ENCODE measurements around the gene TANK. TPM values are rescaled to one million over a fixed set of nuclear protein-coding genes. Genes with fewer than 3 reads are reported as not detected.

Gene TANK
- total RNA-seq, 1 donor from 2014 or later: 63.8 TPM

DNA sequence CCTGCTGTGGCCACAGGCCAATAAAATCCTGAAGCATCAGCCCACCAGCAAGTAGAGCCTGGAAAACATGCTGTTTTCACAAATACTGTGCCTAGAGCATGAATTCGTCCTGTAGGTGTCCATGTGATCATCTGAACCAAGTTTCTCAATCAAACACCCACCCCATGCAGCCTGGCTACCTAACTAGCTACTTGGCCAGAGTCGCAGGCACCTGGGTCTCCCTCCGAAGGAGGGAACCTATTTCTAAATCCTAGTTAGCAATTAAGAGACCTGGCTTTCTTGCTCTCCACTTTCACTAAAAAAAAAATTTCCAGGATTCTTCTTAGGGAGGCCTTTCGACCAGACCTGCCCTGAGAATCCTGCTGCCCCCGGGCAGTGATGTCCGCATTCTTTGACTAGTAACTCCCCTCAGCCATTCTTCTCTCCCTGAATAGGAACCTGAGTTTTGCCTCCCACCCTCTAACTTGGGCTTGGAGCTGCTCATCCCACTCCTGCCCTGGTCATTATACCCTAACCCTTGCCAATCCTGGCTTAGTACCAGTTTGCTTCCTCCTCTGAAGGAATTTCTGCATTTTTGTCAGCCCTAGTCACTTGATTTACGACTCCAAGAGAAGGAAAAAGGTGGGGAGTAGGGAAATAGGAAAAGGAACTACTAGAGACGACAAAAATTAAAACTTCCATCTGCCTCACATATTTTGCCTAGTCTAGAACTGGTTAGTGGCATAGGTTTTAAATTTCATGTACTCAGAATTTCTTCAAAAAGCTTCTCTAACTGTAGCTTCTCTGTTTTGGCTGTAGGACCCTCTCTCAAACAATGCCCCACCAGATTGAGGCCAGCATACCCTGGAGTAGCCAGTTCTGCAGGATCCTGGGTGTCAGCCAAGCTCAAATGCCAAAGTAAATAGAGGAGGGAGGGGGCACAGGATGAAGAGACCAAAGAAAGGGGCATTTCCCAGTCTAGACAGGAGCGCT is 25.4 kb upstream of the TANK start:
- DNase-seq: peak; percentile 45

DNA sequence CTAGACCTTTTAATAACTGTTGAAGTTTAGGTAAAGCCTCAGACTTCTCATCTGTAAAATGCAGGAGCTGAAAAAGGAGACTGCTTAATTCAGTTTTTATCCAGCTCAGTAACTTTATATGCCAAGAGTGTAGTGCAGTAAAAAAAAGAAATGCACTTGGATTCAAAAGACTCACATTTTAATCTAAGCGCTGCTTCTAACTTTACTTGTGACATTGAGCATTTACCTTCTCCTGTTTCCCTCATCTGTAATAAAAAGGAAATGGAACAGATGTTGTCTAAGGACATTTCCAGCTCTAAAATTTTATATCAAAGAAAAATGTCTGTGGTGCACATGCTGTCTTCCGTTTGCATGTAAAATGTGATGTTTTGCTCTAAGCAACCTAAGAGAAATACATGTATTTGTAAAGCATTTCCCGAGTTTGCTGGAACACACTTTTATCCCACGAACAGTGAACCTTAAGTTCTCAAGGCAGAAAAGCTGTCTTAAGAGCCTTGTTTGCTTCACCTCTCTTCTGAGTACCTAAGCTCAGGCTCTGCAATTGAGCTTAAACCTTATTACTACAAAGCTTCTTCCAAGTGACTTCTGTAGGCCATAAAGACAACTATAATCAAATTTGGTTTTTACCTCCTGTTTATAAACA is 24.2 kb upstream of the TANK start:
- peak; percentile 44 for DNase-seq

DNA sequence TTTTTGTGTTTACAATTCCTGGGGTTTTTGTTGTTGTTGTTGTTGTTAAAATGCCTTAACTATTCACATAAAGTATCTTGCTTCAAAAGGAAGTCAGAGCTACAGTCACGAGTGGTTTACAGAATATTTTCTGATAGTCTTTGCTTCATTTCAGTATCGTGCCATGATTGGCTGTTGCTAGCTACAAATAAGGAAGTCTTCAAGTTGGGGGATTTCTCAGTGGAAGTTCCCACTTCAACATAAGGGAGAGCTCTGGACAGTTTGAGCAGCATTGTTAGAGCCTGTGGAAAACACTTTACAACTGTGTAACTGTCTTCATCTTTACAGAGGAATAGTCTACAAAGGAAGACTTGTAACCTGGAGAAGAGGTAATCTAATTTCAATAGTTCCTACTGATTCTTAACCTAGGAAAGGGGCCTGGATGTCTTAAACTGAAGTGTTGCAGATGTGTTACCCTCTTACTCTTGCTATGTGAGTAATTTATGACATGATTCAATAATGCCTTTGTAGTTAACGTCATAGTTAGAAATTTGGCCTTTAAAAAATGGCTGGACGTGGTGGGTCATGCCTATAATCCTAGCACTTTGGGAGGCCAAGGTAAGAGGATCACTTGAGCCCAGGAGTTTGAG is 23.4 kb upstream of the TANK start:
- DNase-seq: peak; percentile 27

DNA sequence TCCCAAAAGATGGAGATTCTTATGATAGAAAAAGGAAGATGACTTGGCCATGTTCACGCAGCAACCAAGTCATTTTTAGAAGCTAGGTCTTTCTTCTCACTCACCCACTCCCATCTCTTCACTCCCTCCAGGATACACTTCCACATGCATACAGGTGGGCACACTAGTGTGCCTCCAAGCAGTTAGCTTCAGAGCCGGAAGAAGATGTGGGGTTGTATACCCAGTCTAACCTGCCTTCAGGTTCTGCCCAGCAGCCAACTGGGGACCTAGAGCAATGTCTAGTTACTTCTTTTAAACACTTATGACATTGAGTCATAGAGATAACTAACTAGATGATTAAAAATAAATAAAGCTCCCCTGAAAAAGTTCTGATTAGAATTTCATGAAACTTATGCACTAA is 21.8 kb upstream of the TANK start:
- no peak for DNase-seq

DNA sequence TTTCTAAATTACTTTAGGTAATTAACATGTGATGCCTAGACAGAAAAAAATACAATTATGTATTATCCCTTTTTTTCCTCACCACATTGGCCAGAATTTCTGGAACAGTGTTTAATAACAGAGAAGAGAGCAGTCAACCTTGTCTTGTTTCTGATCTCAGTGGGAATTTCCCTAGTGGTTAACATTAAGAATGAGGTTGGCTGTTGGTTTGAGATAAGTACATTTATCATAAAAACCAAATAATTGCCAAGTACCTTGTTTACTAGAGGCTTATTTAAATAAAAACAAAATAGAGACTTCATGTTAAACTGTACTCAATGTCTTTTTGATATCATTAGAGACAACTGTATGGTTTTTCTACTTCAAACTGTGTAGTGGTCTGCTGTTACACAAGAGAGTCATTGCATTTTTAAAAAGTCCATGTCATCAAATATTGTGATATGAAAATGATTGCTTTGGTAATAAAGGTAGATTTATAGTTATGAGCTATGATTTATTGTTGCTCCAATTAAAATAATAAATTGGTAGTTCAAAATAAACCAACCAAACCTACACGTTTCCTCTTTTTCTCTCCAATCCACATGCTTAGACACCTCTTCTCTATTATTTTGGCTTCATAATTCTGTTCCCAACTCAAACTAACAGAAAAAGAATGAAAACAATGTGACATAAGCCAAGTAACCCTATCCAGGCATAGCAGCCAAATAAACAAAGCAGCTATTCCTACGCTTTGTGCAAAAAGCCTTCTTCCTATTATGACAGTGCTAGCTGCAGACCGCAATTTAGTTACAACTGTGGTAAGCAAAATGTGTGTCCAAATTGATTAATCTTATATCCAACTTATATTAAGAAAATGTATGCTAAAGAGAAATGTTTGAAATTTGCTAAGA is 20.9 kb upstream of the TANK start:
- DNase-seq: peak; percentile 49

DNA sequence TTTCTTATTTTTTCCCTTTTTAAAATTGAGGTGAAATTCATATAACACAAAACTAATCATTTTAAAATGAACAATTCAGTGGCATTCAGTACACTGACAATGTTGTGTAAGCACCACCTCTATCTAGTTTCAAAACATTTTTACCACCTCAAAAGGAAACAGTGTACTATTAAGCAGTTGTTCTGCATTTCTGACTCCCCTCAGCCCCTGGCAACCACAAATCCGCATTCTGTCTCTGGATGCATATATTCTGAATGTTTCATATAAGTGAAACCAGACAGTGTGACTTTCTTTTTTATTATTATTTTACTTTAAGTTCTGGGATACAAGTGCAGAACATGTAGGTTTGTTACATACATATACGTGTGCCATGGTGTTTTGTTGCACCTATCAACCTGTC is 19.2 kb upstream of the TANK start:
- DNase-seq: no peak

DNA sequence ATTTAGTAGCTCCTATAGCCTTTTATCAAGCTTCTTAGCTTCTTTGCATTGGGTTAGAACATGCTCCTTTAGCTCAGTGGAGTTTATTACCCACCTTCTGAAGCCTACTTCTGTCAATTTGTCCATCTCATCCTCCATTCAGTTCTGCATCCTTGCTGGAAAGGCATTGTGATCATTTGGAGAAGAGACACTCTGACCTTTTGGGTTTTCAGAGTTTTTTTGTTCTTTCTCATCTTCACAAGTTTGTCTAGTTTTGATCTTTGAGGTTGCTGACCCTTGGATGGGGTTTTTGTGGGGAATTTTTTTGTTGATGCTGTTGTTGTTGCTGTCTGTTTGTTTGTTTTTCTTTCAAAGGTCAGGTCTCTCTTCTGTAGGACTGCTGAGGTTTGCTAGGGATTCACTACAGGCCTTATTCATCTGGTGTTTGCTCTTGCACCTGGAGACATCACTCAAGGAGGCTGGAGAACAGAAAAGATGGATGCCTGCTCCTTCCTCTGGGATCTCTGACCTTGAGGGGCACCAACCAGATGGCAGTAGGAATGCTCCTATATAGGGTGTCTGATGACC is 13.9 kb upstream of the TANK start:
- DNase-seq: no peak

DNA sequence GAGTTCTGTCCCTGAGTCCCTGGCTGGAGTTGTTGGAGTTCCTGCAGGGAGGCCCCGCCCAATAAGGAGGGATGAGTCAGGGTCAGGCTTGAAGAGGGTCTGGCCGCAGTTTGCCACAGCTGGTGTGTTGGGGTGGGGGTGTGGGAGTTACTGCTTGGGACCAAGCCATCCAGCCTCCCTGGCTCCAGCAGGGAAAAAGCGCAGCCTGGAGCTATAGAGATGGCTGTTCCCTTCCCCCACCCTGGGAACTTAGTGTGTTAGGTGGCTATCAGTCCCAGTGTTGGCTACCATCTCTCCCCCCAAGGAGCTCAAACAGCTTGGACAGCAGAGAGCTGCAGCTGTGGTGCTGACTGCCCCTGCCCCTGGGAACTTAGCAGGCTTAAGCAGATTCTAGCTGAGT is 13.2 kb upstream of the TANK start:
- DNase-seq: no peak

DNA sequence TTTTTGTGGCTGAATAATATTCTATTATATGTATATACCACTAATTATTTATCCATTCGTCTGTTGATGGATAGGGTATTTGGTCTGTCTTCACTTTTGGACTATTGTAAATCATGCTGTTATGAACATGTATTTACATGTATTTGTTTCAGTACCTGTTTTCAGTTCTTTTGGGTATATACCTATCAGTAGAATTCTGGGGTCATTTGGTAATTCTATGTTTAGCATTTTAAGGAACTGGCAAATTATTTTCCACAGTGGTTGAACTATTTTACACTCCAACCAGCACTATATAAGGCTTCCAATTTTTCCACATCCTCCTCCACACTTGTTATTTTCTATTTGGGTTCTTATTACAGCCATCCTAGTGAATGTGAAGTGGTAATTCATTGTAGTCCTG is 12.4 kb upstream of the TANK start:
- no peak for DNase-seq

DNA sequence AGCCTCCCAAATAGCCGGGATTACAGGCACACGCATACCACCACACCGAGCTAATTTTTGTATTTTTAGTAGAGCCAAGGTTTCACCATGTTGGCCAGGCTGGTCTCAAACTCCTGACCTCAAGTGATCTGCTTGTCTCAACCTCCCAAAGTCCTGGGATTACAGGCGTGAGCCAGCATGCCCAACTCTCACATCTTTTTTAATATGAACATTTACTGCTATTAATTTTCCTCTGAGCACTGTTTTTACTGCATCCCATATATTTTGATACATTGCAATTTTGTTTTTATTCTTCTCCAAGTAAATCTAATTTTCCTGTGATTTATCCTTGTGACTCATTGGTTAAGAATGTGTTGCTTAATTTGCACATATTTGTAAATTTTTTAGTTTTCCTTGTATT is 9.5 kb upstream of the TANK start:
- no peak for DNase-seq

DNA sequence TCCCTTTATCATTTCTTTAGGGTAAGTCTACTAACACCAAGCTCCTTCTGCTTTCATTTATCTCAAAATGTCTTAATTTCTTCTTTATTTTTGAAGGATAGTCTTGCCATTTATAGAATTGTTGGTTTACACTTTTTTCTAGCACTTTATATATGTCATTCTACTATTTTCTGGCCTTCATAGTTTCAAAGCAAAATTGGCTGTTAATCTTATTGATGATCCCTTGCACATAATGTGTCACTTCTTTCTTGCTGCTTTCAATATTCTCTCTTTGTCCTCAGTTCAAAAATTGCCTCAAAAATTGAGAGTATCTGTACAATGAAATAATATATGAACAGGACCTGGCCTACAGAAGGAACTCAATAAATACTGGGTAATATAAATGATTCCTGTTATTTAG is 7.9 kb upstream of the TANK start:
- no peak for DNase-seq

DNA sequence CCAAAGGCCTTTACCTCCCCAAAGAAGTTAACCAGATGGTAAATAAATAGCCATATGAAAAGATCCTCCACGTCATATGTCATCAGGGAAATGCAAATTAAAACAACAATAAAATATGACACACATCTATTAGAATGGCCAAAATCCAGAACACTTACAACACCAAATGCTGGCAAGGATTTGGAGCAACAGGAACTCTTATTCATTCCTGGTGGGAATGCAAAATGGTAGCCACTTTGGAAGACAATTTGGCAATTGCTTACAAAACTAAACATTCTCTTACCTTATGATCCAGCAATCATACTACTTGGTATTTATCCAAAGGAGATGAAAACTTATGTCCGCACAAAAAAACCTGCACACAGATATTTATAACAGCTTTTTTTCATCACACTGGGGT is 1.3 kb upstream of the TANK start:
- DNase-seq: no peak

DNA sequence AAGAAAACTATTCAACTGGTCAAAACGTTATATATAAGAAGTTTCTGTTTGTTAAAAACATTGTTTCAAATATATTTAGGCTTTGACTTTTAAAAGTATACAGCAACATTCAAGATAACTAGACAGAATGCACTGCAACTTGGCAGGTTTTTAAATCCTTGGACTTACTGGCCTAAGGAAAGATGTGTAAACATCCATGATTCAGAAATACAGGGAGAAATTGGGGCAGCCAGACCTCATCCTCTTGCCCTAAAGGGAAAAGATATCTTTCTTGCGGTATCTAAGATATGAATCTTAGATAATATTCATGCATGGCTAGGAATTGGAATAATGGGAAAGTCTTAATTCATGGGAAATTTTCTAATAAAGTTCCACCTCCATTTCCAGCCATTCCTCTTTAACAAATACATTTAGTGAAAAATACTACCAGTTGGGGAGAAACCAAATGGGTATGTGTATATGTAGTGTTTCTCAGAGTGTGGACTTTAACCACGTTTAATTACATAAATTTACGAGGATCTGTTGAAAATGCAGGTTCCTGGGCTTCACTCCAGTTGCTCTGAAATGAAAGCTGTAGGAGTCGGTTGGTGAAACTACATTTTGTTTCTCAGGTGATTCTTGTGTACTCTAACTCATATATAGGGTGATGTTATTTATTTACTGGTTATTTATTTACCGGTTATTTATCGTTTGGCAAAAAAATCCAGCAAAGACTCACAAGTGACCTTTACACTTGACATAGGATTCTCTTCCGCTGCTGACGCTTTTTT is 587 bp upstream of the TANK start:
- DNase-seq: no peak

DNA sequence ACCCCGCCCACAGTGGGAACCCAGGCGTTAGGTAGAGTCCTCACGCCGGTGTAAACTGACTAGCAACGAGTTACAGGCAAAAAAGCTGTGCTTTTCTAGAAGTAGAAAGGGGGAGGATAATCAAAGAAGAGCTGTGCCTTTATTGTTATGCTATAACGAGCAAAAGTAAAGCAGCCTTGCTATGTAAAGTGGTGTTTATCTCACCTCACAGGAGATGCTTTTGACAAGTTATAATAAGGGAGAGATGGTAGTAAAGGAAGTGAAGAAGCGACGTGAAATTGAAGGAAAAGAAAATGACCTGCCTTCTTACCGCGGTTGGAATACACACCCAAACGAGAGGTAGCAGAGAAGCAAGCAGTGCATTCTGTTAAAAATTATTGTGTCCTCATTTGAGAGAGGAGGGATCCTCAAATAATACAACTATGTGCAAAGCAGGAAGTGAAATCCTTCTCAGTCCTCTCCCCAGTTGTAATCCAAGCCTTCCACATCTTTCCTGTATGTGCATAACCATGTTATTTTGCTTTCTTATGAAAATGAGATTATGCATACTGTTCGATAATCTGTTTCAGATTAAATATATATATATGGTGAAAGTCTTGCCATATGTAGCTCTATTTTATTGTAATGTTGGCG is 962 bp downstream of the TANK start:
- no peak for DNase-seq

DNA sequence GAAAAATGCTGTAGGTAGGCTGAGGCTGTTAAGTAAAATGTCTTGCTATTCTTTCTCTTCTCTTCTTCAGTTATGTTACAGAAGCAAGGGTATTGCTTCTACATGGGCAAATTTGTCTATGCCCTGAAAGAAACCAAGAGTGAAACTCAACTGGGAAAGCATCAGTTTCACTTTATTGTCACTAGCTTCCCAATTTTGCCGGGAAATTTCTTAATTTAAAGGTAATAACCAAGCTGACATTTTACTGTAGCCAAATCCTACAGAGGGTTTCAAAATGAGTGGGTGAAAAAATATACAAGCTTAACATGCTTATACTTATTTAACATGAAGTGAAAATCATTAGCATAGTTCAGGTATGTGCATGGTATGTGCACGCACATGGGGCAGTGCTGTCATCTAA is 3.2 kb downstream of the TANK start:
- DNase-seq: no peak

DNA sequence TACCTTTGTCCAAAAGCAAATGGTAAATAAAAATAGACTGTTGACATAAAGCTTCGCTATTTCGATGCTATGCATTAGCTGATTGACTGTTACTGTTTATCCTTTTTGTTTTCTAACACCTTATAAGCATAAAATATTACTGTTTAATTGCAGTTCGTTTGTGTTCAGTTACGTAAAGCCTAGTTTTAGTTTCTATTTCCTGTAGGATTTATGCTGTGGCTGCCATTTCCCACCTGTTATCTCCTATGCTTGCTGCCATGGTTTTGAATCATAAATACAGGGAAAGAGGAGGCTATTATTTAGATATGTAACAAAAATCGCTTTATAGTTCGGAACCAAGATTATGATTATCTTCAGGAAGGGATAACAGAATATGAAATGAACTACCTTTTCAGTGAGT is 3.9 kb downstream of the TANK start:
- no peak for DNase-seq

DNA sequence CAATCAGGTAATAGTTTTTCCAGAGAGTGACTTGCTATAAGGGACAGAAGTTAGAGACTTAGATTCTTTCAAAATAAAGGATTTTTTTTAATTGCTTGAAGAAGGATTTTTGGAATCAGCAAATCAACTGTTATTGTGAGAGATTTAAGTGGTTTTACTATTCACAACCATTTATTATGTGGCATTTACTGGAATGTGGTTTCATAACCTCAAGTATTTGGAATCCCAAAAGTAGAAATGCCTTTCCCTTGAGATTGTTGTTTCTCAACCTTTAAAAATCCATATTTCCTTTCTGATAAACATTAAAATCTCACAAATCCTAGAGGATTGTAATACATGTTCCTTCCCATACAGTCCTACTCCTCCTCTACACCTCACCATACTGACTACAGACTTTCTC is 5.0 kb downstream of the TANK start:
- DNase-seq: no peak

DNA sequence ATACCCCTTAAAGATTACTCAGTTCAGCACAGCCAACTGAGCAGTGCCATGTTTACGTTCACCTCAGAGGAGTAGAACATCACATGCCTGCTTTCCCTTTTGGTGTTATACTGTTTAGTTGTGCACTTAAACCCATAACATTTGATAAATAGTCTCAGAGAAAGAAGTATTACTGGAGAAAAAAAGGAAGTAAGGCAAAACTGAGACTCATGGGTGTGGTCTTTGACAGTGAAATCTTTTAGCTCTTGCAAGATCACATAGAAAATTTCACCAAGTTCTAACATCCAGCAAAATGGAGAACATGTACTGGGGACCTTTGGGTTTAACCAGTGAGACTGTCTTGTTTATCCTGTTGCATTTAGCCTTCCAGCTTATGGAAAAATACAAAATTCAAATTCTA is 5.6 kb downstream of the TANK start:
- DNase-seq: no peak

DNA sequence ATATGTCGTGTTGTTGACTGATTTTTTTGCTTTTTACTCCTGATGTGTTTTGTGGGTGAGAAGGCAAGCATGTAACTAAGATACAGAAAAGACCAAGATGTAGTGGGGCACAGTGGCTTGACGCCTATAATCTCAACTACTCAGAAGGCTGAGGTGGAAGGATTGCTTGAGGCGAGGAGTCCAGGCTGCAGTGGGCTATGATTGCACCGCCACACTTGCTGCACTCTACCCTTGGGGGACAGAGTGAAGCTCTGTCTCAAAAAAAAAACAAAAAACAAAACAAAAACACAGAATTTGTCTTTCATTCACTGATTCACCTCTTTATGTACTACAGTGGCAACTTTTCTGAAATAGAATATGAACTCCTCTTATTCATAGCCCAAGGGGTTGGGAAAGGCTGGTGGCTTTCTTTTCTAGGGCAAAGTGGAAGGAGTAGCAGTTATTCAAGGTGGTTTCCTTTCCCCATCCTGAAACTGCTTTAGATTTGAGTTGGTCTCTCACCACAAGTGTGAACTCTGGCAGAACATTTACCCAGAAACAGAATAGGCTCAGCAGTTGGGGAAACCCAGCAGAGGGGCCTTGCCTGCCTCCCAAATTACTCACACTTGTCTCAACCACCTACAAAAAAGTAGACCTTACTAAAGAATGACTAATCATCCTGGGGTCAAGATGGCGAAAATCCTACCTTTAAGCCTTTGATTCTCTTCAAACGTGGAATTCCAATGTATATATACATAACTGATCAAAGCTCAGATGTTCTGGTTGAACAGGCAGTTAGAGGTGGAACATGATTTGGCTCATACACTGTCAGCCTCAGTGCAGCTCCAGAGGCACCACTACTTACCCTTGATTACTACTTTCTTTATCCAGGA is 6.5 kb downstream of the TANK start:
- DNase-seq: no peak

DNA sequence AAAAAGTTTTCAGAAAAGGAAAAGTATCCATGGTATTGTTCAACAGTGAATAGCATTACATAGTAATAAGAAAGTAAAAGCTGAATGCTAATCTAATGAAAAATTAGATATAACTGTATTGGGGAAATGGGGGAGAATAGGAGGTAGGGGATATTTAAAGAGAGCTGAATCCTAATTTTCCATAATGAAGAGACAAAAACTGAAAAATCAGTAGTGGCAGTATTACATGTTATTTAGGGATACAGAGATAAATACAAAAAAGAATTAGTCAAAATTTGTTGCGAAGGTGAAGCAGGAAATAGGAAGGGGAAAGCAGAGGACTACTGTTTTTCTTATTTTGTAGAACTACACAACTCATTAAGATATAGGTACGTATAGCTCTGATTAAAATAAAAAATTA is 9.1 kb downstream of the TANK start:
- DNase-seq: no peak

Data from tongue (tissue), 2 donors.